SK-N-SH (cell line): ENCODE results near the gene TMED1.

Experiments used
- EZH2phosphoT487 ChIP-seq: fragments of 200-600 bp; sonication (generic); IDR thresholded peaks from 2 replicates; pipeline ENCODE4 v1.6.1; 2017; ENCODE audit warnings: low read depth, mixed run types, mild to moderate bottlenecking, antibody characterized with exemption, moderate library complexity, borderline replicate concordance
- FOXM1 ChIP-seq: IDR thresholded peaks from 2 replicates; pipeline ENCODE4 v1.4.0; 2012; ENCODE audit warnings: low read depth, mild to moderate bottlenecking
- JUND ChIP-seq: IDR thresholded peaks from 2 replicates; pipeline ENCODE4 v1.4.0; 2012
- NRF1 ChIP-seq: IDR thresholded peaks from 2 replicates; pipeline ENCODE4 v1.6.1; 2012; ENCODE audit warnings: low read depth, mild to moderate bottlenecking, low read length
- TF ChIP-seq, protein P1 (sequence below): IDR thresholded peaks from 2 replicates; pipeline ENCODE4 v1.4.0; 2012; ENCODE audit warnings: low read depth, borderline replicate concordance
- TF ChIP-seq, protein P2 (sequence below): fragments of 200-600 bp; sonication (generic); IDR thresholded peaks from 2 replicates; pipeline ENCODE4 v1.6.1; 2017; ENCODE audit warnings: antibody characterized with exemption, mild to moderate bottlenecking, moderate library complexity

DNA sequence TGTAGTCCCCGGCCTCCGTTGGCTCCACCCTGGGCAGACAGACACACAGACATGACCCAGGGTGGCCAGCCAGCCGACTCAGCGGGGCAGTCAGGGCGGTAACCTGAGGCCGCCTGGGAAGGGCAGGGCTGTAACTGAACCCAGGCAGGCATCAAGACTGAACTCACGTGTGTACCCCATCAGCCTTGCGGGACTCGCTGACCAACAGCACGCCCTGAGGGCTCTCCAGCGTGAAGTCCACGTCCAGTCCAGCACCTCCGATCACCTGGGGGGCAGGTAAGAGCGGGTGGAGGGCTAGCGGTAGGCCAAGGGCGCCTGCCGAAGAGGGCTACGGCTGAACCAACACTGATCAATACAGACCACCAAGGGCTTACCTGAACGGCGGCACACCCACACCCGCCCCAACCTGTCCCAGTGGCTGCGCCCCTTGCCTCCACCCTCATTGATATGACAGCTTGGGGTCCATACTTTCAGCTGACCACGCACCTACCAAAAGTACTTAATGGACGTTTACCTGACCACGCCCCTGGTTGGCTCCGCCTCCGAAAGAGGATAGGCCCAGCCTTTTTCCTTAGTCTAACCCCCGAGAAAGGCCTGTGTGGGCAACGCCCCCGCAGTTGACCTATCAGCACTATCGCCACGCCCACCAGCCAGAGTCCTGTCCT, 791 bp downstream of the TMED1 start:
- no peak for TF ChIP-seq NRF1
- TF ChIP-seq EZH2phosphoT487 = no peak
- TF ChIP-seq, protein P1, sequence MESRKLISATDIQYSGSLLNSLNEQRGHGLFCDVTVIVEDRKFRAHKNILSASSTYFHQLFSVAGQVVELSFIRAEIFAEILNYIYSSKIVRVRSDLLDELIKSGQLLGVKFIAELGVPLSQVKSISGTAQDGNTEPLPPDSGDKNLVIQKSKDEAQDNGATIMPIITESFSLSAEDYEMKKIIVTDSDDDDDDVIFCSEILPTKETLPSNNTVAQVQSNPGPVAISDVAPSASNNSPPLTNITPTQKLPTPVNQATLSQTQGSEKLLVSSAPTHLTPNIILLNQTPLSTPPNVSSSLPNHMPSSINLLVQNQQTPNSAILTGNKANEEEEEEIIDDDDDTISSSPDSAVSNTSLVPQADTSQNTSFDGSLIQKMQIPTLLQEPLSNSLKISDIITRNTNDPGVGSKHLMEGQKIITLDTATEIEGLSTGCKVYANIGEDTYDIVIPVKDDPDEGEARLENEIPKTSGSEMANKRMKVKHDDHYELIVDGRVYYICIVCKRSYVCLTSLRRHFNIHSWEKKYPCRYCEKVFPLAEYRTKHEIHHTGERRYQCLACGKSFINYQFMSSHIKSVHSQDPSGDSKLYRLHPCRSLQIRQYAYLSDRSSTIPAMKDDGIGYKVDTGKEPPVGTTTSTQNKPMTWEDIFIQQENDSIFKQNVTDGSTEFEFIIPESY = no peak
- TF ChIP-seq, protein P2, sequence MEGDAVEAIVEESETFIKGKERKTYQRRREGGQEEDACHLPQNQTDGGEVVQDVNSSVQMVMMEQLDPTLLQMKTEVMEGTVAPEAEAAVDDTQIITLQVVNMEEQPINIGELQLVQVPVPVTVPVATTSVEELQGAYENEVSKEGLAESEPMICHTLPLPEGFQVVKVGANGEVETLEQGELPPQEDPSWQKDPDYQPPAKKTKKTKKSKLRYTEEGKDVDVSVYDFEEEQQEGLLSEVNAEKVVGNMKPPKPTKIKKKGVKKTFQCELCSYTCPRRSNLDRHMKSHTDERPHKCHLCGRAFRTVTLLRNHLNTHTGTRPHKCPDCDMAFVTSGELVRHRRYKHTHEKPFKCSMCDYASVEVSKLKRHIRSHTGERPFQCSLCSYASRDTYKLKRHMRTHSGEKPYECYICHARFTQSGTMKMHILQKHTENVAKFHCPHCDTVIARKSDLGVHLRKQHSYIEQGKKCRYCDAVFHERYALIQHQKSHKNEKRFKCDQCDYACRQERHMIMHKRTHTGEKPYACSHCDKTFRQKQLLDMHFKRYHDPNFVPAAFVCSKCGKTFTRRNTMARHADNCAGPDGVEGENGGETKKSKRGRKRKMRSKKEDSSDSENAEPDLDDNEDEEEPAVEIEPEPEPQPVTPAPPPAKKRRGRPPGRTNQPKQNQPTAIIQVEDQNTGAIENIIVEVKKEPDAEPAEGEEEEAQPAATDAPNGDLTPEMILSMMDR = no peak
- TF ChIP-seq JUND = no peak
- TF ChIP-seq FOXM1 = no peak
